Astrocyte (in vitro differentiated cells and primary cell): Measurements from ENCODE around the gene MBP. TPM values are rescaled to one million over a fixed set of nuclear protein-coding genes. Genes with fewer than 3 reads are reported as not detected.
"Not testable (repeated sequence)": the region's sequence is repeated elsewhere in the genome, so short reads cannot be mapped to it uniquely, and the experiment has no call there.

Source experiments
- DNase-seq: peaks from one replicate; pipeline ENCODE4 v3.0.0-alpha.2; 2010; ENCODE audit warnings: low read depth
- FAIRE-seq: peaks from 2 replicates; lab custom pipeline; 2011; peaks lifted over from hg19 to GRCh38; lab: Jason Lieb, UNC
- H2AFZ ChIP-seq: 2 replicates; pipeline ENCODE4 v1.6.0; 2012; ENCODE audit warnings: low read depth, low read length, inconsistent platforms
- H3K27ac ChIP-seq: 2 replicates; pipeline ENCODE4 v1.5.1; 2011; ENCODE audit warnings: low read depth, low read length, inconsistent platforms
- H3K27me3 ChIP-seq: 2 replicates; pipeline ENCODE4 v1.6.0; 2011; ENCODE audit warnings: low read length, inconsistent platforms; ENCODE audit not compliant: insufficient read depth
- H3K36me3 ChIP-seq: 2 replicates; pipeline ENCODE4 v1.5.1; 2011; ENCODE audit warnings: low read length, inconsistent platforms; ENCODE audit not compliant: insufficient read depth
- H3K4me1 ChIP-seq: 2 replicates; pipeline ENCODE4 v1.5.1; 2011; ENCODE audit warnings: low read length, inconsistent platforms; ENCODE audit not compliant: insufficient read depth
- H3K4me2 ChIP-seq: 2 replicates; pipeline ENCODE4 v1.6.0; 2012; ENCODE audit warnings: low read length, inconsistent platforms
- H3K4me3 ChIP-seq: 2 replicates; pipeline ENCODE4 v1.5.1; 2011; ENCODE audit warnings: low read depth, mild to moderate bottlenecking, low read length, inconsistent platforms; ENCODE audit not compliant: insufficient read depth
- H3K79me2 ChIP-seq: 2 replicates; pipeline ENCODE4 v1.6.0; 2012; ENCODE audit warnings: mild to moderate bottlenecking, low read length, inconsistent platforms; ENCODE audit not compliant: insufficient read depth
- H3K9ac ChIP-seq: 2 replicates; pipeline ENCODE4 v1.6.0; 2012; ENCODE audit warnings: mild to moderate bottlenecking, low read length, inconsistent platforms
- H3K9me3 ChIP-seq: 2 replicates; pipeline ENCODE4 v1.5.1; 2012; ENCODE audit warnings: low read depth, mild to moderate bottlenecking, low read length, inconsistent platforms; ENCODE audit not compliant: insufficient read depth
- H4K20me1 ChIP-seq: 2 replicates; pipeline ENCODE4 v1.6.0; 2012; ENCODE audit warnings: low read length, inconsistent platforms; ENCODE audit not compliant: insufficient read depth
- H3K27ac Mint-ChIP-seq: one replicate; pipeline ENCODE4 v1.8.0; 2021; ENCODE audit warnings: mild to moderate bottlenecking, mixed read lengths; ENCODE audit not compliant: unreplicated experiment
- H3K27me3 Mint-ChIP-seq: one replicate; pipeline ENCODE4 v1.8.0; 2021; ENCODE audit warnings: low read depth, mixed read lengths; ENCODE audit not compliant: unreplicated experiment
- H3K36me3 Mint-ChIP-seq: one replicate; pipeline ENCODE4 v1.8.0; 2021; ENCODE audit warnings: low read depth, mixed read lengths; ENCODE audit not compliant: unreplicated experiment
- H3K4me1 Mint-ChIP-seq: one replicate; pipeline ENCODE4 v1.8.0; 2021; ENCODE audit warnings: low read depth, mixed read lengths; ENCODE audit not compliant: unreplicated experiment
- H3K4me3 Mint-ChIP-seq: one replicate; pipeline ENCODE4 v1.8.0; 2021; ENCODE audit warnings: mild to moderate bottlenecking, moderate library complexity, mixed read lengths; ENCODE audit not compliant: unreplicated experiment
- H3K9me3 Mint-ChIP-seq: one replicate; pipeline ENCODE4 v1.8.0; 2021; ENCODE audit warnings: mild to moderate bottlenecking, mixed read lengths; ENCODE audit not compliant: unreplicated experiment
- EZH2 ChIP-seq: IDR thresholded peaks from 2 replicates; pipeline ENCODE4 v1.6.1; 2012; ENCODE audit warnings: mild to moderate bottlenecking, low read length, inconsistent platforms; ENCODE audit not compliant: insufficient read depth
- total RNA-seq: library from RNA; stranded (reverse); gene quantifications from 2 replicates; pipeline ENCODE4 v1.2.1, GENCODE V29; 2021
- TF ChIP-seq, protein P1 (sequence below): IDR thresholded peaks from 2 replicates; pipeline ENCODE4 v1.5.1; 2011; ENCODE audit warnings: low read depth, mild to moderate bottlenecking, inconsistent platforms, low read length, moderate library complexity; ENCODE audit not compliant: insufficient read depth

The MBP gene
- total RNA-seq, 1 donor from 2014 or later = 11.4 TPM

DNA sequence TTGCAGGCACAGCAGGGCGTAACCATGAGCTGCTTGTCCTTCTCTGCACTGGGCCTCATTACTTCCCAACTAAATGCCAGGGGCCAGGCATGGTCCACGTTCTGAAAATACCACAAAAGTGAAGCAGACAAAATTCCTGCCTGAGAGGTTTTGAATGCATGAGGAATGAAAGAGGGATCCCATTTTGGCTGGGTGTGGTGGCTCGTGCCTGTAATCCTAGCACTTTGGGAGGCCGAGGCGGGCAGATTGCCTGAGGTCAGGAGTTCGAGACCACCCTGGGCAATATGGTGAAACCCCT, 139.5 kb downstream of the MBP start:
- Histone ChIP-seq H3K4me2 (no peak overlapping the region), H3K79me2 (no peaks in the 10 kb centered on the region), H3K9me3 (no peaks in the 10 kb centered on the region), H3K36me3 (no peaks in the 10 kb centered on the region), H3K4me3 (no peak overlapping the region), H3K27me3 (peaks cover under 1% of the 10 kb centered on the region), H2AFZ (no peak overlapping the region), H3K4me1 (no peaks in the 10 kb centered on the region), H3K27ac (no peak overlapping the region), H3K9ac (no peak overlapping the region), H4K20me1 (no peaks in the 10 kb centered on the region)
- DNase-seq (no peak), FAIRE-seq (no peak)
- H3K27me3 Mint-ChIP-seq = peaks cover 21% of the 10 kb centered on the region
- H3K4me1 Mint-ChIP-seq = no peaks in the 10 kb centered on the region
- H3K27ac Mint-ChIP-seq = no peak overlapping the region
- no peaks in the 10 kb centered on the region for H3K9me3 Mint-ChIP-seq
- peaks cover 2% of the 10 kb centered on the region for H3K36me3 Mint-ChIP-seq
- H3K4me3 Mint-ChIP-seq = no peak overlapping the region
- TF ChIP-seq EZH2 = no peak
- TF ChIP-seq, protein P1, sequence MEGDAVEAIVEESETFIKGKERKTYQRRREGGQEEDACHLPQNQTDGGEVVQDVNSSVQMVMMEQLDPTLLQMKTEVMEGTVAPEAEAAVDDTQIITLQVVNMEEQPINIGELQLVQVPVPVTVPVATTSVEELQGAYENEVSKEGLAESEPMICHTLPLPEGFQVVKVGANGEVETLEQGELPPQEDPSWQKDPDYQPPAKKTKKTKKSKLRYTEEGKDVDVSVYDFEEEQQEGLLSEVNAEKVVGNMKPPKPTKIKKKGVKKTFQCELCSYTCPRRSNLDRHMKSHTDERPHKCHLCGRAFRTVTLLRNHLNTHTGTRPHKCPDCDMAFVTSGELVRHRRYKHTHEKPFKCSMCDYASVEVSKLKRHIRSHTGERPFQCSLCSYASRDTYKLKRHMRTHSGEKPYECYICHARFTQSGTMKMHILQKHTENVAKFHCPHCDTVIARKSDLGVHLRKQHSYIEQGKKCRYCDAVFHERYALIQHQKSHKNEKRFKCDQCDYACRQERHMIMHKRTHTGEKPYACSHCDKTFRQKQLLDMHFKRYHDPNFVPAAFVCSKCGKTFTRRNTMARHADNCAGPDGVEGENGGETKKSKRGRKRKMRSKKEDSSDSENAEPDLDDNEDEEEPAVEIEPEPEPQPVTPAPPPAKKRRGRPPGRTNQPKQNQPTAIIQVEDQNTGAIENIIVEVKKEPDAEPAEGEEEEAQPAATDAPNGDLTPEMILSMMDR = no peak

DNA sequence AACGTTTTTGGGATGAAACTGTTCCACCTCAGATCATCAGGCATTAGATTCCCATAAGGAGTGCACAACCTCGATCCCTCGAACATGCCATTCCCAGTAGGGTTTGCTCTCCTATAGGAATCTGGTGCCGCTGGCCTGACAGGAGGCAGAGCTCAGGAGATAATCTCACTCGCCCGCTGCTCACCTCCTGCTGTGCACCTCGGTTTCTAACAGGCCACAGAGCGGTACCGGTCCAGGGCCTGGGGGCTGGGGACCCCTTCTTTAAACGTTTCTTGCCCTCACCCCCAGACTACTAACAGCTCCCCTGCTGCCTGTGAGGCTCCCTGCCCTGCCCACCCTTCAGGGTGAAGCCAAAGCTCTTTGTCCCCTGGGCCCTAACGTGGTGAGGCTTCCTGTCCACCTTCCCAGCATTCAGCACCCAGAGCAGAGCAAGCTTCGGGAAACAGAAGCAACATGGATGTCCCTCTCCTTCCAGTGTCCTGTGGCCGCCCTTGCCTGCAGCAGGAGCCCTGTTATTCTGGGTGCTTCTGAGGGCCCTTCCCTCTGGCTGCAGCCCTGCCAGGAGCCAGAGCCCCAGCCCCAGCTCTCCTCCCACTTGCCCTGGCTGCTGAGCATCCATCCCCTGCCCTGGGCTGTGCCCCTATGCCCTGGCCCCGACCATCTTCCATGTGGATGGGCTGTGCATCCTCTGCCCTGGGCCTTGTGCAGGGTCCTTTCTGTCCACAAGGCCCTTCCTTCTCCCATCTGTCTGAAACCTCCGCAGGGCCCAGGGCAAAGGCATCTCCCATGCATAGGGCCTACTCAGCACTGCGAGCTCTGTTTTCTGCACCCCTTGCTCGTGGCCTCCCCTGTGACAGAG, 140.1 kb downstream of the MBP start:
- Histone ChIP-seq H3K27me3 (peaks cover 2% of the 10 kb centered on the region), H3K4me1 (no peaks in the 10 kb centered on the region), H3K9ac (no peak overlapping the region), H2AFZ (no peak overlapping the region), H3K4me3 (no peak overlapping the region), H3K79me2 (no peaks in the 10 kb centered on the region), H3K4me2 (no peak overlapping the region), H3K9me3 (no peaks in the 10 kb centered on the region), H4K20me1 (no peaks in the 10 kb centered on the region), H3K27ac (no peak overlapping the region), H3K36me3 (no peaks in the 10 kb centered on the region)
- DNase-seq (no peak), FAIRE-seq (no peak)
- Mint-ChIP-seq H3K27ac (no peak overlapping the region), H3K4me1 (no peaks in the 10 kb centered on the region), H3K9me3 (no peaks in the 10 kb centered on the region), H3K4me3 (no peak overlapping the region), H3K27me3 (peaks cover 21% of the 10 kb centered on the region), H3K36me3 (peaks cover 2% of the 10 kb centered on the region)
- TF ChIP-seq, protein P1 = no peak
- TF ChIP-seq EZH2 = no peak

DNA sequence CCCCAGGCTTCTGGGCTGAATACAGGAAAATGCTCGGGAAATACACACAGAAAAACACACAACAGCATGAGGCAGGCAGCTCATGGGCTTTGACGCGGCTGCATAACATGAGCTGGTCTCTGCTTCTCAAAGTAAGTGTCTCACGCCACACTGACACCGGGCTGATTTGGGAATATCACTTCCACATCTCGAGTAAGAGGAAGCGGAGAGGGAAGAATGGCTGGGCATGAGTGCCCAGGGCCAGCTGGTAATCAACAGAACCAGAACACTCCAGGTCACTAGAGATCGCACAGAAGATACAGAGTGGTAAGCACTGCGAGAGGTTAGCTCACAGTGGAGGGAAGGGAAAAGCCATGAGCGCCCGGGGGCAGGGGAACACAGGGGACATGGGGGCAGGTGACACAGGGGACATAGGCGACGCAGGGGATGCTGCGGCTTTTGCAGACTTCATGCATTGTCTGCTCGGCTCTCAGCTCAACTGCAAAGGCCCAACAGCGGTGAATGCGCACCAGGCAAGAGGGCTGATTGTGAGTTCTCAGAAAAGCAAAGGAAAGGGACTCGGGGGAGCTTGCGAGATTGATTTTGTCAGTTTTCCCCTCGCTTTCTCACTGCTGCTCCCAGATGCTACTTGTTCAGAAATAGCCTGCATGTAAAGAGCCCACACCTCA, 141.4 kb downstream of the MBP start:
- DNase-seq (no peak), FAIRE-seq (no peak)
- Histone ChIP-seq H3K4me2 (no peak overlapping the region), H3K4me1 (no peaks in the 10 kb centered on the region), H3K36me3 (no peaks in the 10 kb centered on the region), H3K9ac (no peak overlapping the region), H3K9me3 (no peaks in the 10 kb centered on the region), H4K20me1 (no peaks in the 10 kb centered on the region), H3K27me3 (peaks cover 5% of the 10 kb centered on the region), H3K4me3 (no peak overlapping the region), H2AFZ (no peak overlapping the region), H3K79me2 (no peaks in the 10 kb centered on the region), H3K27ac (no peak overlapping the region)
- H3K27me3 Mint-ChIP-seq = peaks cover 24% of the 10 kb centered on the region
- no peak overlapping the region for H3K4me3 Mint-ChIP-seq
- peaks cover 2% of the 10 kb centered on the region for H3K36me3 Mint-ChIP-seq
- no peak for TF ChIP-seq EZH2
- TF ChIP-seq, protein P1 = no peak
- no peaks in the 10 kb centered on the region for H3K9me3 Mint-ChIP-seq
- no peaks in the 10 kb centered on the region for H3K4me1 Mint-ChIP-seq
- peak overlapping the region; percentile 29 for H3K27ac Mint-ChIP-seq

DNA sequence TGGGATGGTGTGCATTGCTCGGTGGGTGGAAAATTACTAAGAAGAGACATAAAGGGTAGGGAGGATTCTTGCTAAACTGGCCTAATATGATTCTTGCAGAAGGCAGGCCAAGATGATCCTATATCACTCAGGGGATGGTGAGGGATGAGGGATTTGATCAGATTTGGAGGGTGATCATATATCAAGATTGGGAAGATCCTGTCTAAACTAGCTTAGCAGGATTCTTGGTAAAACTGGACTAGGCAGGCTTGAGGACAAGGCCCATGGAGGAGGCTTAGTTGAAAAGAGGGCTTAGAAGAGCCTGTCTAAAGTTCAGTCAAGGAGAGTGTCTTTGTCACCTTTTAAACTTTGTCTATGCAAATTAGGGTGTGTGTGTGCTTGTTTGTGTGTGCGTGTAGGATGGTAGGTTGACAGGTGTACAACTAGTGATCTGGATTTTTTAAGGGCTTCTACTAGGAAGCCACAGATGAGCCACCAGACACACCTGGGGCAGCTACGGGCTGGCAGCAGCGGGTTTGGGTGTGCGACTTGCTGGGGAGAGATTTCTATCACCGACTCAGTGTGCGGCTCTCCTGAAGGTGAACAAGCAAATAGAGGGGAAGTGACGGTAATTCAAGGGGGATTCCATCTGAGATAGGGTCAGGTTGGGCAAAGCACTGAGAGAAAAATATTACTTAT, 142.1 kb downstream of the MBP start:
- FAIRE-seq, H3K4me1 Mint-ChIP-seq: not testable (repeated sequence)

More for the DNA sequence above, 142.1 kb downstream of the MBP start:
- H3K79me2 ChIP-seq, H3K36me3 Mint-ChIP-seq, H2AFZ ChIP-seq, H3K4me2 ChIP-seq, H3K27me3 ChIP-seq, H4K20me1 ChIP-seq, H3K9ac ChIP-seq, H3K36me3 ChIP-seq, H3K4me3 Mint-ChIP-seq, H3K9me3 ChIP-seq, H3K4me1 ChIP-seq, H3K27ac Mint-ChIP-seq, H3K27ac ChIP-seq, H3K4me3 ChIP-seq, DNase-seq, H3K9me3 Mint-ChIP-seq: not testable (repeated sequence)
- peaks cover 25% of the 10 kb centered on the region for H3K27me3 Mint-ChIP-seq
